ENCODE measurements around the gene CCDC134.
"Not testable (repeated sequence)": the region's sequence is repeated elsewhere in the genome, so short reads cannot be mapped to it uniquely, and the experiment has no call there.

The CCDC134 gene

DNA sequence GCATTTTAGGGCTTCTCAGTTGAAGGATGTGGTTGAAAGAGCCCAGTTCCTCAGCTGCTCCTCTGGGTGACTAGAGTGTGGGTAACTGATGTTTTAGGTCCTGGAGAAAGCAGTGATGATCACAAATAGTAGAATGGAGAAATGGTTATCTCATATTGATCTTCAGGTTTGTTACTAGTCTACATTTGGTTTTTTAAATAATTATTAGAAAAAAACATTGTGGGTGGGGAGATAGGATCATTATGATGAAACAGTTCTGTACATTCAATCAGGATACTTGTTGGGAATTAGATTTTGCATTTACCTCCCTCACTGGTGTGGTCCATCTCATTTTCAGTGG, 57.4 kb downstream of the CCDC134 start:
- no peak for DNase-seq (ENCODE audit: extremely low read depth, low read depth)
- TF ChIP-seq, protein P1, sequence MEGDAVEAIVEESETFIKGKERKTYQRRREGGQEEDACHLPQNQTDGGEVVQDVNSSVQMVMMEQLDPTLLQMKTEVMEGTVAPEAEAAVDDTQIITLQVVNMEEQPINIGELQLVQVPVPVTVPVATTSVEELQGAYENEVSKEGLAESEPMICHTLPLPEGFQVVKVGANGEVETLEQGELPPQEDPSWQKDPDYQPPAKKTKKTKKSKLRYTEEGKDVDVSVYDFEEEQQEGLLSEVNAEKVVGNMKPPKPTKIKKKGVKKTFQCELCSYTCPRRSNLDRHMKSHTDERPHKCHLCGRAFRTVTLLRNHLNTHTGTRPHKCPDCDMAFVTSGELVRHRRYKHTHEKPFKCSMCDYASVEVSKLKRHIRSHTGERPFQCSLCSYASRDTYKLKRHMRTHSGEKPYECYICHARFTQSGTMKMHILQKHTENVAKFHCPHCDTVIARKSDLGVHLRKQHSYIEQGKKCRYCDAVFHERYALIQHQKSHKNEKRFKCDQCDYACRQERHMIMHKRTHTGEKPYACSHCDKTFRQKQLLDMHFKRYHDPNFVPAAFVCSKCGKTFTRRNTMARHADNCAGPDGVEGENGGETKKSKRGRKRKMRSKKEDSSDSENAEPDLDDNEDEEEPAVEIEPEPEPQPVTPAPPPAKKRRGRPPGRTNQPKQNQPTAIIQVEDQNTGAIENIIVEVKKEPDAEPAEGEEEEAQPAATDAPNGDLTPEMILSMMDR (IDR thresholded peaks at IDR 0.05; ENCODE audit: low read depth, low read length), result no peak

DNA sequence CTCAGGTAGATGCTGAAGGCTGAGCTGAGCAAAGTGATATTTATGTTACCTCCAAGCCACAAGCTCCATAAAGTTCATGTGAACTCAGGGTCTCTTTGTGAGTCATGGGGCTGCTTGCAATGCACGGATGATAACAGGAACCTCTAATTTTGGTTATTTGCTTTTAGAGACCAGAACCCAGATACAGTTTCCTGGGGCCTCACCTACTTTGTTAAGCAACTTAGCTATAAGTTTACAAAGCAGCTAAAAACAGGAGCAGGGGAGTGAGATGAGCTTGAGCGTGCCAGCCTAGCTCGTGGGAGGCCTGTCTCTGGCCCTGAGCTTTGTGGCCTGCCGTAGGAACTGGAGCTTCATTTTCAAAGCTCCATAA, 61.7 kb downstream of the CCDC134 start:
- TF ChIP-seq, protein P1 (IDR thresholded peaks at IDR 0.05; ENCODE audit: low read depth, low read length), result no peak
- DNase-seq (ENCODE audit: extremely low read depth, low read depth), result no peak

DNA sequence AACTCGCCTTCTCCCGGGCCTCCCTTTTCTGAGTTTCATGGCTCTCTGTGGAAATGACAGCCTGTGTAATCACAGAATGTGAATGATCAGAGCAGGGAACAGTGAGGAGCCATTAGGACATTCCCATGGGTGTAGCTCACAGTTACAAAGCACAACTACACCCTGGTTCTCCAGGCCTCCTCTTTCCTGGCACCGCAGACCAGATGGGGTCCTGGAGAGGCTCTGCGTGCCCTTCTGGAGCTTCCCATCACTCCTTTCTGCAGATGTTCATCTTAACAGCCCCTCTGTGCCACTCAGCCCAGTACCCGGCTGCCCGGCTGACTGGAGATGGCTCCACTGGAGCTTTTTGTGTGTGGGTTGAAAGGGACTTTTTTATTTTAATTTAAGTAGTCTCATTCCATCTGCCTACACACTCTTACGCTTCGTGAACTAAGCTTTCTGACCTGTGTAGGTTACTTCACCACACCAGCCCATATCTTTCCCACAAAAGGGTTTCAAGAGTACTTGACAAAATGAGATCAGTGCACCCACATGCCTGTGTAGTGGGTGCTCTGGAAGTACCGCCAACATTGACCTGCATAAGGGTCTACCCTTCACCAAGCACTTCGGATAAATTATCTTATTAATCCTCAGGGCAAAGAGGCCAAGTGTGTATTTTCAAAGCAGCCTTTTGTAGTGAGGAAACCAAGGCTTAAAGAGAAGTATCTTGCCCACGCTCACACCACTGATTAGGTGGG, 62.2 kb downstream of the CCDC134 start:
- DNase-seq (ENCODE audit: extremely low read depth, low read depth), result no peak
- TF ChIP-seq, protein P1 (IDR thresholded peaks at IDR 0.05; ENCODE audit: low read depth, low read length), result no peak

DNA sequence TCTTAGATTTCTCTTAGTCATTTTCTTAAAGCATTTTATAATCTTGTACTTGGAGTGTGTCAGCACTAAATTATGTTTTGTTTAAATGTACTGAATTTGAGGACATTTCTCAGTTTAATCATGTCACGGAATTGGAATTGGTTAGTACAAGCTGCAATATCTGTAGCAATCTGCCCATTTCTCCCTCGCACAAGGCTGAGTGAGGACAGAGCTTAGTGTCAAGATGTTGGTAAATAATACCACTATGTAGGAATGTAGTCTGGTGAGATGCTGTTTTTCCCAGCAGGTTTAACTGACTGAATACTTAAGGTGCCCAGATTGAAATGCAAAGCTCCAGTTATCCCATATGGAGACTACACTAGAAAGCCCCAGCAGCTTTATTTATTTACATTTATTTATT, 63.0 kb downstream of the CCDC134 start:
- DNase-seq (ENCODE audit: extremely low read depth, low read depth), result no peak
- TF ChIP-seq, protein P1 (IDR thresholded peaks at IDR 0.05; ENCODE audit: low read depth, low read length), result no peak

DNA sequence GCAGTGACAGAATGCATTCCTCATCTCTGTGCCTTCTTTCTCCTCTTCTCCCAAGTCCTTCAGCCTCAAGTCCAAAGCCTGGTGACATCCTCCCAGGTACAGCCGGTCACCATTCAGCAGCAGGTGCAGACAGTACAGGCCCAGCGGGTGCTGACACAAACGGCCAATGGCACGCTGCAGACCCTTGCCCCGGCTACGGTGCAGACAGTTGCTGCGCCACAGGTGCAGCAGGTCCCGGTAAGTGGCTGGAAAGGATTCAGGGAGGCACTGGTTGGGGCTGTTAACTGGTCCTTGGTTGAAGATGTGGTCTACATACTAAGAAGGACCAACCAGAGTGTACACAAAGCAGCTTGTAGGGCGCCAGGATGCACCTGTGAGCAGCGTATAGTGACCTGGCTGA, 68.1 kb downstream of the CCDC134 start:
- TF ChIP-seq, protein P1 (IDR thresholded peaks at IDR 0.05; ENCODE audit: low read depth, low read length), result no peak
- no peak for DNase-seq (ENCODE audit: extremely low read depth, low read depth)

DNA sequence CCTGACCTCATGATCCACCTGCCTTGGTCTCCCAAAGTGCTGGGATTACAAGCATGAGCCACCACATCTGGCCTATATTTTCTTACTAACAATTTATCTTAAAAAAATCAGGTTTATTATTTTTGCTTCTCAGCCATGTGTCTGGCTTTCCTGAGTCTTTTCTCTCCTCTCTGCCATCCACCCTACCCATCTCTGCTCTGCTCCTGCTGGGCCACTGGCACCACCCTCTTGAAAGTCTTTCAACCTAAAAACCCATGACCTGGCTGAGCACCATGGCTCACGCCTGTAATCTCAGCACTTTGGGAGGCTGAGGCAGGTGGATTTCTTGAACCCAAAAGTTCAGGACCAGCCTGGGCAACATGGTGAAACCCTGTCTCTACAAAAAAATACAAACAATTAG, 69.6 kb downstream of the CCDC134 start:
- DNase-seq (ENCODE audit: extremely low read depth, low read depth), result not testable (repeated sequence)

DNA sequence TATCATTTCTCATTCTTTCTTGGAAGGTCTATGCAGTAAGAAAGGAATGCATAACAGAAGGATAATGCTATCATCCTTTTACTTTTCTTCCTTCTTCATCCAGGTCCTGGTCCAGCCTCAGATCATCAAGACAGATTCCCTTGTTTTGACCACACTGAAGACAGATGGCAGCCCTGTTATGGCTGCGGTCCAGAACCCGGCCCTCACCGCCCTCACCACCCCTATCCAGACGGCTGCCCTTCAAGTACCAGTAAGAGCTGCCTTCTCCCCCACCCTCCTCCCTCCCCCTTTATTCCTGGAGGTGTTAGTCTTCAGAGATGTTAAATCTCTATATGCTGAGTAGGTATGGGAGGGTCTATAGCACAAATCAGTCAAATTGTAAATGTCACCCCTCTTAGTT, 70.3 kb downstream of the CCDC134 start:
- TF ChIP-seq, protein P1 (IDR thresholded peaks at IDR 0.05; ENCODE audit: low read depth, low read length), result no peak
- no peak for DNase-seq (ENCODE audit: extremely low read depth, low read depth)

DNA sequence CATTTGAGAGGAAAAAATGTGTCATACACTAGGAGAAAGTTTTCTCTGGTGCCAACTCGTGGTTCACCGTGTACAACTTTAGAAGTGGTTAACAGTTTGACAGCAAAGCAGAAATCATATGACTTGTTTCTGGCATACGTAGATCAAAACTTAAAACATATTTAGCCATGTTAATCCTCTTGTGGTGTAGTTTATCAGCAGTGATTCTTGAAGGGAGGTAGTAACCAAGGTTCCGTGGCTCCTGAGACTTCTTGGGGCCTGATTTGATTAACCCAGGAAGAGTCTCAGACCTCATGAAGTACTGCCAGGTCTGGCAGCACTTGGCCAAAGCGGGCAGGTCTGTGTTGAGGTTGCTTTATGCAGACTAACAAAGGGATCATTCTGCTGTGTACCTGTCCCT, 72.9 kb downstream of the CCDC134 start:
- TF ChIP-seq, protein P1 (IDR thresholded peaks at IDR 0.05; ENCODE audit: low read depth, low read length), result no peak
- no peak for DNase-seq (ENCODE audit: extremely low read depth, low read depth)

Measured in AG09319 (cell line).